Measurements from ENCODE around the gene POMT1. TPM values are rescaled to one million over a fixed set of nuclear protein-coding genes. Genes with fewer than 3 reads are reported as not detected.
"Not testable (repeated sequence)": the region's sequence is repeated elsewhere in the genome, so short reads cannot be mapped to it uniquely, and the experiment has no call there.

Gene POMT1
- total RNA-seq, 1 donor from 2014 or later: 26.5 TPM

GRCh38 chr9:131495785-131496184, 6.9 kb upstream of the POMT1 start:
- no peak for DNase-seq (ENCODE audit: low spot score)

GRCh38 chr9:131496844-131497405, 5.8 kb upstream of the POMT1 start:
- DNase-seq (ENCODE audit: low spot score): no peak

GRCh38 chr9:131499254-131499767, 3.4 kb upstream of the POMT1 start:
- no peak for DNase-seq (ENCODE audit: low spot score)

GRCh38 chr9:131500377-131500776, 2.3 kb upstream of the POMT1 start:
- DNase-seq (ENCODE audit: low spot score): no peak

GRCh38 chr9:131500939-131501541, 1.7 kb upstream of the POMT1 start:
- DNase-seq (ENCODE audit: low spot score): no peak

- no peak for DNase-seq (ENCODE audit: low spot score)
Measured at GRCh38 chr9:131503626-131504465, 1.1 kb downstream of the POMT1 start.

GRCh38 chr9:131505012-131505411, 2.3 kb downstream of the POMT1 start:
- no peak for DNase-seq (ENCODE audit: low spot score)

- no peak for DNase-seq (ENCODE audit: low spot score)
Measured at GRCh38 chr9:131511416-131511815, 8.7 kb downstream of the POMT1 start.

GRCh38 chr9:131511880-131512279, 9.2 kb downstream of the POMT1 start:
- no peak for DNase-seq (ENCODE audit: low spot score)

- DNase-seq (ENCODE audit: low spot score): no peak
Measured at GRCh38 chr9:131513177-131513576, 10.5 kb downstream of the POMT1 start.

GRCh38 chr9:131515559-131516031, 12.9 kb downstream of the POMT1 start:
- not testable (repeated sequence) for DNase-seq (ENCODE audit: low spot score)

GRCh38 chr9:131516100-131516499, 13.4 kb downstream of the POMT1 start:
- no peak for DNase-seq (ENCODE audit: low spot score)

- no peak for DNase-seq (ENCODE audit: low spot score)
Measured at GRCh38 chr9:131516930-131517329, 14.2 kb downstream of the POMT1 start.

- no peak for DNase-seq (ENCODE audit: low spot score)
Measured at GRCh38 chr9:131517761-131518190, 15.1 kb downstream of the POMT1 start.

GRCh38 chr9:131518553-131518952, 15.8 kb downstream of the POMT1 start:
- DNase-seq (ENCODE audit: low spot score): no peak

- DNase-seq (ENCODE audit: low spot score): no peak
Measured at GRCh38 chr9:131520503-131520902, 17.8 kb downstream of the POMT1 start.

- DNase-seq (ENCODE audit: low spot score): no peak
Measured at GRCh38 chr9:131521203-131521602, 18.5 kb downstream of the POMT1 start.

GRCh38 chr9:131521822-131522221, 19.1 kb downstream of the POMT1 start:
- DNase-seq (ENCODE audit: low spot score): no peak

GRCh38 chr9:131522257-131523085, 19.8 kb downstream of the POMT1 start:
- no peak for DNase-seq (ENCODE audit: low spot score)

- no peak for DNase-seq (ENCODE audit: low spot score)
Measured at GRCh38 chr9:131523086-131523388, 20.3 kb downstream of the POMT1 start.

- DNase-seq (ENCODE audit: low spot score): no peak
Measured at GRCh38 chr9:131523451-131524435, 21.0 kb downstream of the POMT1 start.

Data from ureter (tissue), 1 donor.